Panc1 (cell line): ENCODE results near the gene ZNF91. TPM values are rescaled to one million over a fixed set of nuclear protein-coding genes. Genes with fewer than 3 reads are reported as not detected.
"Not testable (repeated sequence)": the region's sequence is repeated elsewhere in the genome, so short reads cannot be mapped to it uniquely, and the experiment has no call there.

Source experiments
- ATAC-seq: fragments of 200-7000 bp; cut with Tn5 transposase; 2 replicates; pipeline ENCODE4 v1.9.1; 2020; ENCODE audit warnings: mild to moderate bottlenecking, moderate library complexity
- BruUV-seq: library from RNA; stranded (reverse); fragments of 400-500 nt; replicated peaks from 2 replicates; lab custom pipeline; 2021; lab: Mats Ljungman, UMichigan
- CTCF ChIA-PET: fragments of 300-600 bp; sonication (Branson Sonifier 250); formaldehyde crosslinking; loops from one replicate; lab custom pipeline; 2022; ENCODE audit warnings: antibody characterized with exemption; lab: Charles Lee
- POLR2A ChIA-PET: fragments of 300-600 bp; sonication (Branson Sonifier 250); formaldehyde crosslinking; loops from one replicate; lab custom pipeline; 2022; ENCODE audit warnings: antibody characterized with exemption; lab: Charles Lee
- DNase-seq: peaks from one replicate; pipeline ENCODE4 v3.0.0-alpha.2; 2010; ENCODE audit warnings: low read depth, low spot score
- H3K27ac ChIP-seq: 2 replicates; pipeline ENCODE4 v1.5.1; 2011; ENCODE audit warnings: mild to moderate bottlenecking, low read length, inconsistent platforms
- H3K27me3 ChIP-seq: fragments of 200-500 bp; sonication (Bioruptor generic); 2 replicates; pipeline ENCODE4 v1.6.0; 2014; ENCODE audit warnings: low read length, inconsistent platforms; ENCODE audit not compliant: control insufficient read depth, insufficient read depth
- H3K36me3 ChIP-seq: fragments of 200-500 bp; sonication (Bioruptor generic); 2 replicates; pipeline ENCODE4 v1.5.1; 2014; ENCODE audit warnings: inconsistent platforms, mild to moderate bottlenecking, low read length, moderate library complexity; ENCODE audit not compliant: control insufficient read depth, insufficient read depth
- H3K4me1 ChIP-seq: 2 replicates; pipeline ENCODE4 v1.5.1; 2011; ENCODE audit warnings: inconsistent platforms, mild to moderate bottlenecking, low read length, moderate library complexity; ENCODE audit not compliant: control insufficient read depth, insufficient read depth
- H3K4me3 ChIP-seq, 2 experiments: 2 replicates each; pipeline ENCODE4 v1.5.1; 2011 to 2012; ENCODE audit warnings: low read depth in 2 of 2, low read length in 2 of 2, mild to moderate bottlenecking in 2 of 2, inconsistent platforms in 1 of 2, moderate library complexity in 1 of 2
- H3K9me3 ChIP-seq: fragments of 200-500 bp; sonication (Bioruptor generic); 2 replicates; pipeline ENCODE4 v1.5.1; 2014; ENCODE audit warnings: low read depth, mild to moderate bottlenecking, inconsistent platforms, low read length, moderate library complexity; ENCODE audit not compliant: control insufficient read depth, insufficient read depth
- POLR2AphosphoS5 ChIP-seq: IDR thresholded peaks from 2 replicates; pipeline ENCODE4 v1.6.1; 2012; ENCODE audit warnings: mild to moderate bottlenecking, low read depth, low read length, moderate library complexity
- SIN3A ChIP-seq: IDR thresholded peaks from 2 replicates; pipeline ENCODE4 v1.6.1; 2012; ENCODE audit warnings: low read depth, mild to moderate bottlenecking, low read length, moderate library complexity, borderline replicate concordance; ENCODE audit not compliant: insufficient read depth
- TCF7L2 ChIP-seq: IDR thresholded peaks from 2 replicates; pipeline ENCODE4 v1.6.1; 2011; ENCODE audit warnings: mild to moderate bottlenecking, low read depth, low read length, inconsistent platforms
- in situ Hi-C: cut with HindIII; loops from 2 replicates; pipeline ENCODE4 v1.10.0; 2016; ENCODE audit warnings: low sequenced_read_pairs, low pct_unique_long_range_greater_than_20kb
- intact Hi-C: fragments of 100-400 bp; cut with micrococcal nuclease; formaldehyde crosslinking; loops from one replicate; pipeline ENCODE4 v1.10.0; 2022; ENCODE audit not compliant: unreplicated experiment
- total RNA-seq: library from RNA; stranded (reverse); gene quantifications from one replicate; pipeline ENCODE4 v1.2.1, GENCODE V29; 2021; ENCODE audit not compliant: unreplicated experiment
- TF ChIP-seq, protein P1 (sequence below): fragments of 450-650 bp; IDR thresholded peaks from 2 replicates; pipeline ENCODE4 v1.5.1; 2017; ENCODE audit warnings: mild to moderate bottlenecking
- TF ChIP-seq, protein P2 (sequence below), 2 experiments: IDR thresholded peaks; 2 replicates each; pipeline ENCODE4 v1.6.1; 2011 to 2012; ENCODE audit warnings: low read depth in 2 of 2, control low read depth in 1 of 2, low read length in 1 of 2, mild to moderate bottlenecking in 1 of 2, moderate library complexity in 1 of 2; ENCODE audit not compliant: insufficient read depth in 1 of 2

ZNF91 gene
- total RNA-seq, 1 experiment from 2014 or later = 20.6 TPM

DNA sequence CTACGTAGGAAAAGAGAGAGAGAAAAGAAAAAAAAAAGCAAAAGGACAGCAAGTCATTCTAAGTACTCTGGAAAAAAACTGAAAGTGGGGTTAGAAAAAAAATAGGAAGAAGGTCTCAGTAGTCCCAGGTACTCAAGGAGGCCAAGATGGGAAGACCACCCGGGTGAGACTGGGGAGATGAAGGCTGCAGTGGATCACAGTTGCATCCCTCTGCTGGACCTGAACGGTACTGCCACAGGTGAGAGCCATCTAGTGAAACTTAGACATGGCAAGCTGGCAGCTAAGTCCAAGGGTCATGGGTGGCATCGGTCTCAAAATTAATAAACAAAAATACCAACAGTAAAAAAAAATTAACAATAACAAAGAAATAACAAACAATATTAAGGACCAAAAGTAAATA, 41.0 kb upstream of the ZNF91 start:
- H3K9me3 ChIP-seq = no peaks in the 10 kb centered on the region

DNA sequence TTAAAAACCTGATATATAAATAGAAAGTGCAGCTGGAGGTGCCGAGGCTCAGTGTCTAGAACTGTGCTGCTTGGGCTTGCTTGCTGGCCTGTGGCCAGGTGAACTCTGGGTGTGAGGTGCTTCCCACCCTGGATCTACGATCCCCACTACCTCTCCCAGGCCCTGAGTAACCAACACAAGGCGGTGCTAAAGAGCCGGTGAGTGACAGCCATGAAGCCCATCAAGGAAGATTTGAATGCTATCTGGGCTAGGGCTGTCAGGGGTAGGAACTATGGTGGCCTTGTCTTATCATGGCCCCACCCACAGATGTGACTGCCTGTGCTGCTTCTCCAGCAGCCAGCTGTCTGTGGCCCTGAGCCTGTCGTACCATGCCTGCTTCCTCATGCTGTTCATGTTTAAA, 25.6 kb upstream of the ZNF91 start:
- Histone ChIP-seq H3K4me1 (no peaks in the 10 kb centered on the region), H3K4me3 (no peak overlapping the region), H3K9me3 (no peaks in the 10 kb centered on the region), H3K27ac (no peak overlapping the region), H3K36me3 (no peaks in the 10 kb centered on the region), H3K27me3 (no peaks in the 10 kb centered on the region)
- ATAC-seq (no peak), DNase-seq (no peak)
- intact Hi-C loops (no loop called here), in situ Hi-C loops (no loop called here)
- BruUV-seq = no TSS peak
- ChIA-PET CTCF (no interaction called here), POLR2A (no interaction called here)
- no peak for TF ChIP-seq TCF7L2
- TF ChIP-seq, protein P1, sequence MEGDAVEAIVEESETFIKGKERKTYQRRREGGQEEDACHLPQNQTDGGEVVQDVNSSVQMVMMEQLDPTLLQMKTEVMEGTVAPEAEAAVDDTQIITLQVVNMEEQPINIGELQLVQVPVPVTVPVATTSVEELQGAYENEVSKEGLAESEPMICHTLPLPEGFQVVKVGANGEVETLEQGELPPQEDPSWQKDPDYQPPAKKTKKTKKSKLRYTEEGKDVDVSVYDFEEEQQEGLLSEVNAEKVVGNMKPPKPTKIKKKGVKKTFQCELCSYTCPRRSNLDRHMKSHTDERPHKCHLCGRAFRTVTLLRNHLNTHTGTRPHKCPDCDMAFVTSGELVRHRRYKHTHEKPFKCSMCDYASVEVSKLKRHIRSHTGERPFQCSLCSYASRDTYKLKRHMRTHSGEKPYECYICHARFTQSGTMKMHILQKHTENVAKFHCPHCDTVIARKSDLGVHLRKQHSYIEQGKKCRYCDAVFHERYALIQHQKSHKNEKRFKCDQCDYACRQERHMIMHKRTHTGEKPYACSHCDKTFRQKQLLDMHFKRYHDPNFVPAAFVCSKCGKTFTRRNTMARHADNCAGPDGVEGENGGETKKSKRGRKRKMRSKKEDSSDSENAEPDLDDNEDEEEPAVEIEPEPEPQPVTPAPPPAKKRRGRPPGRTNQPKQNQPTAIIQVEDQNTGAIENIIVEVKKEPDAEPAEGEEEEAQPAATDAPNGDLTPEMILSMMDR = peak; percentile 33
- no peak for TF ChIP-seq SIN3A
- TF ChIP-seq, protein P2, sequence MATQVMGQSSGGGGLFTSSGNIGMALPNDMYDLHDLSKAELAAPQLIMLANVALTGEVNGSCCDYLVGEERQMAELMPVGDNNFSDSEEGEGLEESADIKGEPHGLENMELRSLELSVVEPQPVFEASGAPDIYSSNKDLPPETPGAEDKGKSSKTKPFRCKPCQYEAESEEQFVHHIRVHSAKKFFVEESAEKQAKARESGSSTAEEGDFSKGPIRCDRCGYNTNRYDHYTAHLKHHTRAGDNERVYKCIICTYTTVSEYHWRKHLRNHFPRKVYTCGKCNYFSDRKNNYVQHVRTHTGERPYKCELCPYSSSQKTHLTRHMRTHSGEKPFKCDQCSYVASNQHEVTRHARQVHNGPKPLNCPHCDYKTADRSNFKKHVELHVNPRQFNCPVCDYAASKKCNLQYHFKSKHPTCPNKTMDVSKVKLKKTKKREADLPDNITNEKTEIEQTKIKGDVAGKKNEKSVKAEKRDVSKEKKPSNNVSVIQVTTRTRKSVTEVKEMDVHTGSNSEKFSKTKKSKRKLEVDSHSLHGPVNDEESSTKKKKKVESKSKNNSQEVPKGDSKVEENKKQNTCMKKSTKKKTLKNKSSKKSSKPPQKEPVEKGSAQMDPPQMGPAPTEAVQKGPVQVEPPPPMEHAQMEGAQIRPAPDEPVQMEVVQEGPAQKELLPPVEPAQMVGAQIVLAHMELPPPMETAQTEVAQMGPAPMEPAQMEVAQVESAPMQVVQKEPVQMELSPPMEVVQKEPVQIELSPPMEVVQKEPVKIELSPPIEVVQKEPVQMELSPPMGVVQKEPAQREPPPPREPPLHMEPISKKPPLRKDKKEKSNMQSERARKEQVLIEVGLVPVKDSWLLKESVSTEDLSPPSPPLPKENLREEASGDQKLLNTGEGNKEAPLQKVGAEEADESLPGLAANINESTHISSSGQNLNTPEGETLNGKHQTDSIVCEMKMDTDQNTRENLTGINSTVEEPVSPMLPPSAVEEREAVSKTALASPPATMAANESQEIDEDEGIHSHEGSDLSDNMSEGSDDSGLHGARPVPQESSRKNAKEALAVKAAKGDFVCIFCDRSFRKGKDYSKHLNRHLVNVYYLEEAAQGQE (IDR thresholded peaks at IDR 0.05; ENCODE audit: insufficient read depth in 1 of 2, low read depth in 2 of 2, low read length in 1 of 2) = no peak
- no peak for TF ChIP-seq POLR2AphosphoS5

More for the DNA sequence above, 41.0 kb upstream of the ZNF91 start:
- intact Hi-C loops = no loop called here
- TF ChIP-seq SIN3A = no peak
- TF ChIP-seq, protein P1 = peak; percentile 36; the same call in 1 of the 2 replicates
- no TSS peak for BruUV-seq
- Histone ChIP-seq H3K27ac (no peak overlapping the region), H3K27me3 (no peaks in the 10 kb centered on the region), H3K36me3 (no peaks in the 10 kb centered on the region), H3K4me1 (no peaks in the 10 kb centered on the region), H3K4me3 (no peak overlapping the region)
- in situ Hi-C loops = no loop called here
- ATAC-seq (no peak), DNase-seq (no peak)
- CTCF ChIA-PET = no interaction called here
- POLR2A ChIA-PET = no interaction called here

DNA sequence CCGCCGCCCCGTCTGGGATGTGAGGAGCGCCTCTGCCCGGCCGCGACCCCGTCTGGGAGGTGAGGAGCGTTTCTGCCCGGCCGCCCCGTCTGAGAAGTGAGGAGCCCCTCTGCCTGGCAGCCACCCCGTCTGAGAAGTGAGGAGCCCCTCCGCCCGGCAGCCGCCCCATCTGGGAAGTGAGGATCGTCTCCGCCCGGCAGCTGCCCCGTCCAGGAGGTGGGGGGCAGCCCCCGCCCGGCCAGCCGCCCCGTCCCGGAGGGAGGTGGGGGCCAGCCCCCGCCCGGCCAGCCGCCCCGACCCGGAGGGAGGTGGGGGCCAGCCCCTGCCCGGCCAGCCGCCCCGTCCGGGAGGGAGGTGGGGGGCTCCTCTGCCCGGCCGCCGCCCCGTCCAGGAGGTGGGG, 24.0 kb upstream of the ZNF91 start:
- POLR2A ChIA-PET, intact Hi-C loops, CTCF ChIA-PET, BruUV-seq, ATAC-seq, H3K36me3 ChIP-seq, H3K9me3 ChIP-seq, H3K27me3 ChIP-seq, H3K4me3 ChIP-seq, in situ Hi-C loops, DNase-seq, H3K4me1 ChIP-seq, H3K27ac ChIP-seq: not testable (repeated sequence)
